HG03196 (cell line): ENCODE data around the gene ZNF264.
"Not testable (repeated sequence)": the region's sequence is repeated elsewhere in the genome, so short reads cannot be mapped to it uniquely, and the experiment has no call there.

Experiments used
- ATAC-seq: cut with Tn5 transposase; IDR thresholded peaks from one replicate; pipeline ENCODE4 v1.9.1; 2021; ENCODE audit not compliant: unreplicated experiment

Gene ZNF264

DNA sequence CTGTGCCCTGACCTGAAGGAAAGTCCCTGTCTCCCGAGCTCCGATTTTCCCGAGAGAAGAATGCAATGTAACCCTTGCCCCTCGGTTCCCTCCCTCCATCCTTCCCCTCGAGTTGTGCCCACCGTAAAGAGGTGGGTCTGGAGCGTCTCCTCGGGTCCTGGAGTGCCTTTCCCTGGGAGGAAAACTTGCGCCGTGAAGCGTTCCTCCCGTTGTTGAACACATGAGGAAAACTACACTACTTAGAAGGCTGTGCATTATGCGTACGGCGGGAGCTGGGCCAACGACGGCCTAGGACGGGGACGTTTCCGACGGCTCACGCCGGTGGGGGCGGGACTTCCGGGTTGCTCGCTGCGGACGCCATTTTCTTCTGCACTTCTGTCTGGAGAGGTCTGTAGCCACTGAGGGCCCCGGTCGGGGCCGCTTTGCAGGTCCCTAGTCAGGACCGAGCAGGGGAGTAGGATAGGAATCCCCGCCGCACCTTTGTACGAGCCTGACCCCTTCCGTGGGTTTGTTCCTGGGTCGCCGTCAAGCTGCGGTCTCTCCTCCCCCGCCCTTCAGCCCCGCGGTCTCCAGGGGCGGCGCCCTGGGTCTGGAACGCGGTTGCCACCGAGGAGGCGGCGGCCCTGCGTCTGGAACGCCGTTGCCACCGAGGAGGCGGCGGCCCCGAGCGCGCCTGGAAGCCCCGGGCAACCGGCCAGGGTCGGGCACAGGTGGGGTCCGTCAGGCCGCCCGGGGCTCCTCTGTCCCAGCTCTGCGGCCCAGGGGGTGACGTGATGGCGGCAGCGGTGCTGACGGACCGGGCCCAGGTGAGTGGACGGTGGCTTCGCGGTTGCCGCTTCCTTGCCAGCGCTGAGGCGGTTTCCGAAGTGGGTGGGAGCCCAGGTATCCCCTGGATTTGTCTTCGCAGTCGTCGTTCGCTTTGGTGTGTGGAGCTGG is at the start of gene ZNF264:
Gene ZNF264 (plus strand): TSS at position 360 of the 936 bp plus-strand sequence. CDS start 414 bp downstream, at position 774.
- peak; percentile 95 for ATAC-seq

- no peak for ATAC-seq
These were observed 49.6 kb upstream of the ZNF264 start for GRCh38 chr19:57141699-57142098.

DNA sequence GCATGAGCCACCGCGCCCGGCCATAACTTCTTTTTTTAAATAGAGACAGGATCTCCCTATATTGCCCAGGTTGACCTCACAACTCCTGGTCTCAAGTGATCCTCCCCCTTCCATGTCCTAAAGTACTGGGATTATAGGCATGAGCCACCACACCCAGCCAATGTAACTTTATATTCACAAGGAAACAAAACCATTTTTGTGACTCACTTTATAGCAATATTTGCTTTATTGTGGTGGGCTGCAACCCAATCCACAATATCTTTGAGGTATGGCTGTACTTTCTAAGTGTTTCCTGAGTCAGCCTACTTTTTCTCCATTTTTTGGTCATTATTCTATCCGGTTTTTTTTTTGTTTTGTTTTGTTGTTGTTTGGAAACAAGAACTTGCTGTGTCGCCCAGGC is 38.4 kb upstream of the ZNF264 start:
- ATAC-seq = no peak

- no peak for ATAC-seq
These were observed 29.2 kb upstream of the ZNF264 start for GRCh38 chr19:57161985-57162539.

GRCh38 chr19:57165846-57166245 is 25.5 kb upstream of the ZNF264 start:
- no peak for ATAC-seq

DNA sequence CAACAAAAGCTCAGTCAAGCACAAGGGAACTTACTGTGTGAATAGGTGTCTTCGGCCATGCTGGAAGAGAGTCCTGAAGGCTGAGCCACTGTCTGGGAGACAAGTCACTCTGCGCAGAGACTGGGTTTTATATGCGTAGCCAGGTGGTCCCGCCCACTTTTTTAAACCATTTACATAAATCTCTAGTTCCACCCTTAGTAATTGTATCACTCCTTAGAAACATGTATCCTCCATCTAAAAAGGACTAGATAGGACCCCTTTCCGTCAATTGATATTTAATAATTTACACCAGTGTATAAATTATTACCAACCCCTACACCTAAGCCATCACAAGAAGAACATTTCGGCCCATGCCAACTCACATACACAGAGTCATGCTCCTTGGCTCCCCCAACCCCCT is 23.9 kb upstream of the ZNF264 start, which contains the start of gene DUXA:
Gene DUXA (minus strand): TSS at position 101 of the 400 bp plus-strand sequence. CDS start 42 bp downstream, at position 59.
- no peak for ATAC-seq

- ATAC-seq = no peak
These were observed 19.7 kb upstream of the ZNF264 start for GRCh38 chr19:57171551-57172081.

- ATAC-seq = no peak
These were observed 999 bp upstream of the ZNF264 start for GRCh38 chr19:57190301-57190700.

DNA sequence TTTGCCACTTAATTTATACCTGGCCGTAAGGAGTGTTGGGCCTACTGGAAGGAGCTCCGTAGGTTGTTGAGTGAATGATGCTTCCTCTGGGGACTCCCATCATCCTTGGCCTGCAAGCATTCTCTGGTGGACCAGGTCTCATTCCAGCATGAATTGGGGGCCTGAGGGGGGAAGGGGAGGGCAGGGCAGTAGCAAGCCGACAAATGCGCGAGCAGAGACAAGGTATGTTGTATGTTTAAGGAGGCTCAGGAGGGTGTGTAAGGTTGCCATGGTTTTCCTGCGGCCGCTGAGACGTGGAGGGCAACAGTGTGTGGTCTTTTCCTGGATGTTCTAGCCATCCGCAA is 749 bp downstream of the ZNF264 start:
- ATAC-seq = no peak

GRCh38 chr19:57192993-57193392 is 1.7 kb downstream of the ZNF264 start:
- no peak for ATAC-seq

- ATAC-seq = not testable (repeated sequence)
These were observed 6.6 kb downstream of the ZNF264 start for GRCh38 chr19:57197874-57198273.

DNA sequence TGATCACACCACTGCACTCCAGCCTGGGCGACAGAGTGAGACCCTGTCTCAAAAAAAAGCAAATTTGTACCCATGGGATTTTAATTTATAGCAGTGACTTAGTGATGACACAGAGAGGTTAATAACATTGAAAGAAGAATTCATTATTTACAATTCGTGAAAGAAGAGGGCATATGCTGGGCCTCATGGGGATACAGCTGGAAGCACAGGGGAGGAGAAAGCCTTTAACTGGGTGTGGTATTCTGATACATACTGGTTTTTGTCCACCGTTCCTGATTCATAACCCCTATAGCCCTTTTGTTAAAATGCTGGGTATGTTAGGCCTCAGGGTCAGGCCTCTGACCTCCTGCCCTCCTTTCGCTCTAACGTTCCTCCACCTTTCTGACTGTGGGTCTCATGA is 10.9 kb downstream of the ZNF264 start:
- no peak for ATAC-seq

GRCh38 chr19:57210381-57210780 is 19.1 kb downstream of the ZNF264 start:
- ATAC-seq = no peak

- no peak for ATAC-seq
These were observed 20.8 kb downstream of the ZNF264 start for GRCh38 chr19:57212109-57212508.

DNA sequence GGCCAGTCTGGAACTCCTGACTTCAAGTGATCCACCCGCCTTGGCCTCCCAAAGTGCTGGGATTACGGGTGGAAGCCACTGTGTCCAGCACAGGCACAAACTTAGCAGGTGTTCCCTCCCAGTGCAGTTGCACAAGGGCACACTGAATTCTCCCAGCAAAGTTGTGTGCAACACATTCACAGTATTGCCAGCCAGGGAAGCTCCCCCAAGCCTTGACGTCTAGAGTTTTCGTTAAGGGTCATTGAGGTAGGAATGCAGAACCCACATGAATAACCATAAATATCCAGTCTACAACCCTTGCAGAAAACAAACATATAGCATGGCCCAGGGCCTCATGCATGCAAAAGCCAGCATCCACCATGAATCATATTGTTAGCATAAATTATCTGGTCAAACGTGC is 36.2 kb downstream of the ZNF264 start:
- no peak for ATAC-seq

GRCh38 chr19:57231686-57232085 is 40.4 kb downstream of the ZNF264 start:
- ATAC-seq = no peak

- ATAC-seq = no peak
These were observed 41.9 kb downstream of the ZNF264 start for GRCh38 chr19:57233207-57233606.

- ATAC-seq = no peak
These were observed 48.6 kb downstream of the ZNF264 start for GRCh38 chr19:57239982-57240310.

DNA sequence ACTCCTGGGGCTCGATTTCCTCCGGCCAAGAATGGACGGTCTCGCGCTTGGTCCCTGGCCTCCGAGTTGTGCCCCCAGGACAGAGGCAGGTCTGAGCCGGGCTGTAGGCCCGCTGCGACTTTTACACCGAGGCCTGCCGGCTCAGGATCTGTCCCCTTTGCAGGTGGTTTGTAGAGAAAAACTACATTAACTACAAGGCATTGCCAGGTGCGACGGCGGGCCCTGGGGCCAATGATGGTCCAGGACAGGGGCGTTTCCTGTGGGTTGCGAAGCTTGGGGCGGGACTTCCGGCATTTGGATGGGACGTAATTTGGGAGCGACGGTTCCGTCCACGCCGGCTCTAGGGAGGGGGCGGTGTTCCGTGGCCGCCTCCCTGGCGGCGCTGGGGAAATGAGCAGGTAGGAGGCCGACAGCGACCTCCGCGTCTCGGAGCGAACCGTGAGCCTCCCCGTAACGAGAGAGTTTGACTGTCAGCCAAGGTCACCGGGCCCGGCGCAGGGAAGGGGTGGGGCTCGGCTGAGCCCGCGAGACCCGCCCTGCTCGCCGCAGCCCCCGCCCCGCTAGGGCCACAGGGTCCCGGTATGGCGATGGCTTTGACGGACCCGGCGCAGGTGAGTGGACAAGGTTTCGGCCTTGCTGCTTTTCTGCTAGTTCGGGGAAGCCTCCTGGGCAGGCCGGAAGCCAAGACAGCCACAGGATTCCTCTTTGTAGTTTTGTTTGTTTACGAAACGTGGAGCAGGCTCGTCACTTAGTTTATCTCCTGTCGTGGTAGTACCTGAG is 49.2 kb downstream of the ZNF264 start, which contains the start of gene ZNF805:
Gene ZNF805 (plus strand): TSS at position 322 of the 780 bp plus-strand sequence. CDS start 260 bp downstream, at position 582.
- ATAC-seq = peak; percentile 92

- no peak for ATAC-seq
These were observed 49.9 kb downstream of the ZNF264 start for GRCh38 chr19:57241176-57241575.

GRCh38 chr19:57242821-57243220 is 51.5 kb downstream of the ZNF264 start:
- no peak for ATAC-seq
